ENCODE data around the gene CANT1.

Gene CANT1

DNA sequence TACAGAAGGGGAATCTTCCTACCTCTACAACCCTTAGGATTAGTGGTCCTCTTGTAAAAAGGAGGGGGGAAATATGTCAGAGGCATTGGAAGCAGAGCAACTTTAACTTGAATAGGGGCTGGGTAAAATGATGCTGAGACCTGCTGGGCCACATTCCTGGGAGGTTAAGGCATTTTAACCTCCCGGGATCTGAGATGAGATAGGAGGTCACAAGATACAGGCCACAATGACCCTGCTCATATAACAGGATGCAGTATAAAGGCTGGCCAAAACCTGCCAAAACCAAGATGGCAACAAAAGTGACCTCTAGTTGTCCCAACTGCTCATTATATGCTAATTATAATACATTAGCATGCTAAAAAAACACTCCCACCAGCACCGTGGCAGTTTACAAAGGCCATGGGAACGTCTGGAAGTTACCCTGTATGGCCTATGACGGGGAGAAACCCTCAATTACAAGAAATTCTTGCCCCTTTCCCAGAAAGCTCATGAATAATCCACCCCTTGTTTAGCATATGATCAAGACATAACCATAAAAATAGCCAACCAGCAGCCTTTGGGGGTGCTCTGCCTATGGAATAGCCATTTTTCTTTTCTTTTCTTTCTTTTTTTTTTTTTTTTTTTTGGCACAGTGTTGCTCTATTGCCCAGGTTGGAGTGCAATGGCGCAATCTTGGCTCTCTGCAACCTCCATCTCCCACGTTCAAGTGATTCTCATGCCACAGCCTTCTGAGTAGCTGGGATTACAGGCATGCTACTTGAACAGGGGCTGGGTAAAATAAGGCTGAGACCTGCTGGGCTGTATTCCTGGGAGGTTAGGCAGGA is 8.2 kb upstream of the CANT1 start:
- no peak overlapping the region for H3K4me3 ChIP-seq (ENCODE audit: control insufficient read depth, low read depth, low read length)
- no peak for DNase-seq (ENCODE audit: low read depth)
- TF ChIP-seq, protein P1, sequence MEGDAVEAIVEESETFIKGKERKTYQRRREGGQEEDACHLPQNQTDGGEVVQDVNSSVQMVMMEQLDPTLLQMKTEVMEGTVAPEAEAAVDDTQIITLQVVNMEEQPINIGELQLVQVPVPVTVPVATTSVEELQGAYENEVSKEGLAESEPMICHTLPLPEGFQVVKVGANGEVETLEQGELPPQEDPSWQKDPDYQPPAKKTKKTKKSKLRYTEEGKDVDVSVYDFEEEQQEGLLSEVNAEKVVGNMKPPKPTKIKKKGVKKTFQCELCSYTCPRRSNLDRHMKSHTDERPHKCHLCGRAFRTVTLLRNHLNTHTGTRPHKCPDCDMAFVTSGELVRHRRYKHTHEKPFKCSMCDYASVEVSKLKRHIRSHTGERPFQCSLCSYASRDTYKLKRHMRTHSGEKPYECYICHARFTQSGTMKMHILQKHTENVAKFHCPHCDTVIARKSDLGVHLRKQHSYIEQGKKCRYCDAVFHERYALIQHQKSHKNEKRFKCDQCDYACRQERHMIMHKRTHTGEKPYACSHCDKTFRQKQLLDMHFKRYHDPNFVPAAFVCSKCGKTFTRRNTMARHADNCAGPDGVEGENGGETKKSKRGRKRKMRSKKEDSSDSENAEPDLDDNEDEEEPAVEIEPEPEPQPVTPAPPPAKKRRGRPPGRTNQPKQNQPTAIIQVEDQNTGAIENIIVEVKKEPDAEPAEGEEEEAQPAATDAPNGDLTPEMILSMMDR (conservative IDR thresholded peaks at IDR 0.05; ENCODE audit: control insufficient read depth, insufficient read depth, low read depth, low read length), result no peak

DNA sequence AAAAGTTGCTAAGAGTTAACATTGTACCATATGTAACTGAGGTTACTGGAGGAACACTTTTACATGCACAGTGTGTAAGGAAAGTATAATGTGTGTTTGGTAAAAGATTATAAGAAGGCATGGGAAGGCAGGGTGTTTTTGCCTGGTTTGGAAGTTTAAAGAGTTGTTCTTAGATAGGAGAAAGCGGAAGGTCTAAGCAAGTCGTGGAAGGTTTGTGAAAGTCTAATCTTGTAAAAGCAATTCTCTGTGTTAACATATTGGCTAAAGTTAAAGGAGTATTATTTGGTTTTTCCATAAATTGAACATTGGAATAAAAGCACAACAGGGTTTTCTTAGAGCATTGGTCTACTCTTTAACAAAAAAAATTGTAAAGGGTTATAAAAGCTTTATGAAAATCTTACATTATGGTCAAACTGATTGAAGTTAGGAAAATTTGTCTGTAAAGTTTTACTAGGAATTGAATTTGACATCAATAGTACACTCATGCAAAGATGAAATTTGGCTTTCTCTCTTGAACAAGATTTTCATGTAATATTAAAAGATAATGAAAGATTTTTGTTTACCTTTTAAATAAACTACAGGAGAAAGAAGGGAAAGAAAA is 4.7 kb upstream of the CANT1 start:
- no peak for DNase-seq (ENCODE audit: low read depth)
- TF ChIP-seq, protein P1 (conservative IDR thresholded peaks at IDR 0.05; ENCODE audit: control insufficient read depth, insufficient read depth, low read depth, low read length), result no peak
- H3K4me3 ChIP-seq (ENCODE audit: control insufficient read depth, low read depth, low read length), result no peak overlapping the region

DNA sequence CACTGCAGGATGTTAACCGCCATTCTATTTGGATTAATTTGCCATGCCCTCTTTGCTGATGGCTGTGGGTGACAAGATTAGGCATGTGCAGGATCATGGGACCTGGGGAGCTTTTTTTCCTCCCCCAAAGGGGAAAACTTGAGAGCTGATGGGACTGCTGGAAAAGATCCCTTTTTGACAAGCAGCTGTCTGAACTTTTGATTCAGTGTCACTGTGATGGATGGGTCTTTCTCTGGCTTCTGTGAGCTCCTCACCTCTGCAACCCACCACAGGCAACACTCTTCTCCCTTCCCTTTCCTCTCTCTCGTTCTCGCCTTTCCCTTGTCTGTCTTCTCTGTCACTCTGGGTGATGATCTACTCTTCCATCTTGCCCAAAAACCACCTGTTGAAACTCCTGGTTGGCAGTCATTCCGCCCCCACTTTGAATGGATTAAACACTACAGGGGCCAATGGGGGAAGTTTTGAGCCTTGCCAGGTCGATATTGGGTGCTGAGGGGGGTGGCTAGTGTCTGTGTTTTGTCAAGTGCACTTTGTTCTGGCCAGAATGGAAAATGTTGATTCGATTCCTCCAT is 3.1 kb upstream of the CANT1 start:
- H3K4me3 ChIP-seq (ENCODE audit: control insufficient read depth, low read depth, low read length), result no peak overlapping the region
- TF ChIP-seq, protein P1 (conservative IDR thresholded peaks at IDR 0.05; ENCODE audit: control insufficient read depth, insufficient read depth, low read depth, low read length), result no peak
- no peak for DNase-seq (ENCODE audit: low read depth)

DNA sequence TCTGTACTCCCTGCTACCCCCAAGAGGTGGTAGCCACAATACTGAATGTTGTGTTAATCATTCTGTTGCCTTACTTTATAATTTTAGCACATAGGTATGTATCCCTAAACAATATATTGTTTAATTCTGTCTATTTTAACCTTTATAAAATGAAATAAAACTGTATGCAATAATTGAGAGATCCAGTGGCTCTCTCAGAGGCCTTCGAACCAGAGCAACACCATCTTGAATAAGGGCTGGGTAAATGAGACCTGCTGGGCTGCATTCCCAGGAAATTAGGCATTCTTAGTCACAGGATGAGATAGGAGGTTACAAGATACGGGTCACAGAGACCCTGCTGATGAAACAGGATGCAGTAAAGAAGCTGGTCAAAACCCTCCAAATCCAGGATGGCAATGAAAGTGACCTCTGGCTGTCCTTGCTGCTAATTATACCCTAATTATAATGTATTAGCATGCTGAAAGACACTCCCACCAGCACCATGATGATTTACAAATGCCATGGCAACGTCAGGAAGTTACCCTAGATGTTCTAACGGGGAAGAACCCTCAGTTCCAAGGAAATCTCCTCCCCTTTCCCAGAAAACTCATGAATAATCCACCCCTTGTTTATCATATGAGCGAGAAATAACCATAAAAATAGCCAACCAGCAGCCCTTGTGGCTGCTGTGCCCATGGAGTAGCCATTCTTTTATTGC is 2.0 kb upstream of the CANT1 start:
- TF ChIP-seq, protein P1 (conservative IDR thresholded peaks at IDR 0.05; ENCODE audit: control insufficient read depth, insufficient read depth, low read depth, low read length), result no peak
- no peak overlapping the region for H3K4me3 ChIP-seq (ENCODE audit: control insufficient read depth, low read depth, low read length)
- peak; percentile 69 for DNase-seq (ENCODE audit: low read depth)

DNA sequence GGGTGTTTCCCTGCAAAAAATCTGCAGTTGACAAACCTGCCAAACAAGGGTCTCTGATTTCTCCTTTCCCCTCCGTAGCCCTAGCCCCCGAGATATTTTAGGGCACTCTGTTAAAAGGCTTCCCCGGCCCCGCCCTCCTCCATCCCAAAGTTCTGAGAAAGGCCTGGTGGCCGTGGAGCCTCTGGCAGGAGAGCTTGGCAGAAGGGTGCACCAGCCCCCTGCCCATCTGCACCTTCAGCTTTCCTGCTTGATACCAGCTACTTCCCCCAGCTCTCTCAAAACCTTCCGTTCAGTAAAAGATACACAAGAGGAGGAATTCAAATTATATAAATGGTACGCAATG is 711 bp upstream of the CANT1 start:
- TF ChIP-seq, protein P1 (conservative IDR thresholded peaks at IDR 0.05; ENCODE audit: control insufficient read depth, insufficient read depth, low read depth, low read length), result no peak
- no peak for DNase-seq (ENCODE audit: low read depth)
- peak overlapping the region; percentile 52 for H3K4me3 ChIP-seq (ENCODE audit: control insufficient read depth, low read depth, low read length)

DNA sequence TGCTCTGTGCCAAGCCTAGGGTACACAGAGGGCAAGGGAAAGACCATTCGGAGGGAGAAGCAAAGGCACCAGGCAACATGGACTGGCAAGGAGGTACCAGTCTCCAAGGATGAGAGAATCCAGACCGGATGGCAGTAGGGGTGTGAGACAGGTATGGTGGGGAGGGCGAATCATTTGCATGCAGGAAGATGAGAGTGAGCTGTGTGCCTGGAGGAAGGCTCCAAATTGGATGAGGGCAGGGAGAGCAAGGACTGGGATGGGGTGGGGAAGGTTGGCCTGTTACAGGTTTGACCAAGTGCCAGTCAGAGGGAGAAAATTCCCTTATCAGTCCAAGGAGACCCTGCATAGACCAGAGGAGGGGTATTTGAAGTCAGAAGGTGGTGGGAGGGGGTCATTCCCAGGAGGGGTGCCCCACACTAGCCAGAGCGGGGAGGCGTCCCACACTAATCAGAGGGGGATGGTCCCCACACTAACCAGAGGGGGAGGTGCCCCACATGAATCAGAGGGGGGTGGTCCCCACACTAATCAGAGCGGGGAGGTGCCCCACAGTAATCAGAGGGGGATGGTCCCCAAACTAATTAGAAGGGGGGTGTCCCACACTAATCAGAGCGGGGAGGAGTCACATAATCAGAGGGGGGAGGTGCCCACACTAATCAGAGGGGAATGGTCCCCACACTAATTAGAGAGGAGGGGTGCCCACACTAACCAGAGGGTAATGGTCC is 737 bp downstream of the CANT1 start:
- peak overlapping the region; percentile 63 for H3K4me3 ChIP-seq (ENCODE audit: control insufficient read depth, low read depth, low read length)
- DNase-seq (ENCODE audit: low read depth), result no peak
- TF ChIP-seq, protein P1 (conservative IDR thresholded peaks at IDR 0.05; ENCODE audit: control insufficient read depth, insufficient read depth, low read depth, low read length), result no peak
